HCT116 (cell line): ENCODE measurements around the gene EEF2KMT. TPM values are rescaled to one million over a fixed set of nuclear protein-coding genes. Genes with fewer than 3 reads are reported as not detected.

Experiments used
- ATAC-seq: fragments of 200-7000 bp; cut with Tn5 transposase; 2 replicates; pipeline ENCODE4 v1.9.1; 2020; ENCODE audit warnings: mild to moderate bottlenecking, moderate library complexity
- BruUV-seq: library from RNA; stranded (reverse); fragments of 400-500 nt; replicated peaks from 2 replicates; lab custom pipeline; 2021; lab: Mats Ljungman, UMichigan
- CTCF ChIA-PET: fragments of 300-600 bp; sonication (Branson Sonifier 250); formaldehyde crosslinking; loops from one replicate; lab custom pipeline; 2021; ENCODE audit warnings: antibody characterized with exemption; lab: Charles Lee
- POLR2A ChIA-PET: fragments of 300-600, 350-600 bp; sonication (Branson Sonifier 250); formaldehyde crosslinking; loops from one replicate; lab custom pipeline; 2021; ENCODE audit warnings: antibody characterized with exemption; lab: Charles Lee
- RAD21 ChIA-PET, 2 experiments: fragments of 300-600 bp; sonication (Branson Sonifier 250); formaldehyde crosslinking; loops; one replicate each; lab custom pipeline; 2023; ENCODE audit warnings: low total read pairs in 2 of 2; ENCODE audit not compliant: uncharacterized antibody in 2 of 2, unreplicated experiment in 2 of 2, low non-redundant PET in 1 of 2; lab: Charles Lee
- DNase-seq: peaks from one replicate; pipeline ENCODE4 v3.0.0-alpha.2; 2010; ENCODE audit warnings: low read depth, low spot score
- H2AFZ ChIP-seq: fragments of 200-600 bp; shearing (Covaris generic), sonication (generic); 2 replicates; pipeline ENCODE4 v1.6.1; 2017; ENCODE audit warnings: low read depth, mixed run types, mixed read lengths, antibody characterized with exemption, low read length; ENCODE audit not compliant: poor library complexity, severe bottlenecking
- H3K27ac ChIP-seq: 2 replicates; pipeline ENCODE4 v1.5.1; 2012; ENCODE audit warnings: low read depth, low read length
- H3K27me3 ChIP-seq: fragments of 200-600 bp; sonication (generic); 2 replicates; pipeline ENCODE4 v1.6.1; 2016; ENCODE audit warnings: mixed run types, low read length, mixed read lengths; ENCODE audit not compliant: insufficient read depth
- H3K36me3 ChIP-seq, 2 experiments: fragments of 200-500 bp in 1 of 2; fragments of 200-600 bp in 1 of 2; sonication (Bioruptor generic) in 1 of 2; sonication (generic) in 1 of 2; 2 replicates each; pipeline versions ENCODE4 v1.5.1 to v1.6.1; 2014 to 2016; ENCODE audit warnings: low read length in 2 of 2, inconsistent platforms in 1 of 2, mixed read lengths in 1 of 2, mixed run types in 1 of 2; ENCODE audit not compliant: insufficient read depth in 2 of 2, control insufficient read depth in 1 of 2
- H3K4me1 ChIP-seq, 2 experiments: fragments of 200-600 bp in 1 of 2; sonication (generic) in 1 of 2; 2 replicates each; pipeline versions ENCODE4 v1.5.1 to v1.6.1; 2012 to 2017; ENCODE audit warnings: low read length in 2 of 2, inconsistent platforms in 1 of 2, mild to moderate bottlenecking in 1 of 2, mixed read lengths in 1 of 2, mixed run types in 1 of 2, moderate library complexity in 1 of 2; ENCODE audit not compliant: insufficient read depth in 2 of 2, control insufficient read depth in 1 of 2
- H3K4me2 ChIP-seq: fragments of 200-600 bp; sonication (generic); 2 replicates; pipeline ENCODE4 v1.6.1; 2017; ENCODE audit warnings: mixed run types, low read length, mixed read lengths
- H3K4me3 ChIP-seq, 2 experiments: fragments of 200-600 bp in 1 of 2; sonication (generic) in 1 of 2; replicated peaks in 1 of 2; 2 replicates each; pipeline ENCODE4 v1.5.1; 2011 to 2016; ENCODE audit warnings: low read length in 2 of 2, control low read depth in 1 of 2, low read depth in 1 of 2, mild to moderate bottlenecking in 1 of 2, mixed read lengths in 1 of 2, mixed run types in 1 of 2
- H3K79me2 ChIP-seq: fragments of 200-600 bp; sonication (generic); 2 replicates; pipeline ENCODE4 v1.6.1; 2017; ENCODE audit warnings: mild to moderate bottlenecking, mixed run types, low read length, moderate library complexity, mixed read lengths; ENCODE audit not compliant: insufficient read depth
- H3K9ac ChIP-seq: fragments of 200-600 bp; sonication (generic); 2 replicates; pipeline ENCODE4 v1.6.1; 2016; ENCODE audit warnings: low read length, mixed read lengths
- H3K9me2 ChIP-seq: fragments of 200-600 bp; sonication (generic), shearing (Covaris generic); 2 replicates; pipeline ENCODE4 v1.6.1; 2017; ENCODE audit warnings: mixed run types, mild to moderate bottlenecking, moderate library complexity; ENCODE audit not compliant: insufficient read depth
- H3K9me3 ChIP-seq, 2 experiments: fragments of 200-500 bp in 1 of 2; fragments of 200-600 bp in 1 of 2; sonication (Bioruptor generic) in 1 of 2; sonication (generic) in 1 of 2; 2 replicates each; pipeline ENCODE4 v1.6.1; 2014 to 2017; ENCODE audit warnings: low read length in 2 of 2, mixed read lengths in 2 of 2, inconsistent platforms in 1 of 2, low read depth in 1 of 2, mild to moderate bottlenecking in 1 of 2, mixed run types in 1 of 2, moderate library complexity in 1 of 2; ENCODE audit not compliant: control insufficient read depth in 1 of 2, insufficient read depth in 1 of 2
- H4K20me1 ChIP-seq: fragments of 200-600 bp; sonication (generic), shearing (Covaris generic); 2 replicates; pipeline ENCODE4 v1.6.1; 2017; ENCODE audit warnings: mixed run types, mild to moderate bottlenecking, moderate library complexity; ENCODE audit not compliant: insufficient read depth
- ATF3 ChIP-seq: IDR thresholded peaks from 2 replicates; pipeline ENCODE4 v1.6.1; 2012
- CBX3 ChIP-seq: IDR thresholded peaks from 2 replicates; pipeline ENCODE4 v1.6.1; 2012; ENCODE audit warnings: low read depth
- EGR1 ChIP-seq: IDR thresholded peaks from 2 replicates; pipeline ENCODE4 v1.6.1; 2012; ENCODE audit warnings: low read depth
- EZH2 ChIP-seq: fragments of 200-600 bp; sonication (generic); IDR thresholded peaks from 2 replicates; pipeline ENCODE4 v1.6.1; 2017; ENCODE audit warnings: antibody characterized with exemption, mixed run types
- POLR2AphosphoS5 ChIP-seq: IDR thresholded peaks from 2 replicates; pipeline ENCODE4 v1.6.1; 2011; ENCODE audit warnings: mild to moderate bottlenecking, low read depth, low read length, moderate library complexity
- SIN3A ChIP-seq: IDR thresholded peaks from 2 replicates; pipeline ENCODE4 v1.6.1; 2012; ENCODE audit warnings: low read depth
- intact Hi-C: fragments of 100-400 bp; cut with micrococcal nuclease; formaldehyde crosslinking; loops from 2 replicates; pipeline ENCODE4 v1.10.0; 2022
- total RNA-seq: library from RNA; stranded (reverse); gene quantifications from one replicate; pipeline ENCODE4 v1.2.1, GENCODE V29; 2021; ENCODE audit not compliant: unreplicated experiment
- TF ChIP-seq, protein P1 (sequence below): IDR thresholded peaks from 2 replicates; pipeline ENCODE4 v1.6.1; 2012
- TF ChIP-seq, protein P2 (sequence below): IDR thresholded peaks from 2 replicates; pipeline ENCODE4 v1.6.1; 2012; ENCODE audit warnings: low read depth

EEF2KMT gene
- total RNA-seq, 1 experiment from 2014 or later = 25.6 TPM

GRCh38 chr16:5069048-5069447, 28.5 kb downstream of the EEF2KMT start:
- H2AFZ ChIP-seq = no peak overlapping the region
- TF ChIP-seq, protein P1, sequence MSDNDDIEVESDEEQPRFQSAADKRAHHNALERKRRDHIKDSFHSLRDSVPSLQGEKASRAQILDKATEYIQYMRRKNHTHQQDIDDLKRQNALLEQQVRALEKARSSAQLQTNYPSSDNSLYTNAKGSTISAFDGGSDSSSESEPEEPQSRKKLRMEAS = no peak
- no peak for TF ChIP-seq SIN3A
- no peak for TF ChIP-seq POLR2AphosphoS5
- TF ChIP-seq EGR1 = no peak
- TF ChIP-seq CBX3 = no peak
- no peak for TF ChIP-seq EZH2
- TF ChIP-seq ATF3 = no peak
- TF ChIP-seq, protein P2, sequence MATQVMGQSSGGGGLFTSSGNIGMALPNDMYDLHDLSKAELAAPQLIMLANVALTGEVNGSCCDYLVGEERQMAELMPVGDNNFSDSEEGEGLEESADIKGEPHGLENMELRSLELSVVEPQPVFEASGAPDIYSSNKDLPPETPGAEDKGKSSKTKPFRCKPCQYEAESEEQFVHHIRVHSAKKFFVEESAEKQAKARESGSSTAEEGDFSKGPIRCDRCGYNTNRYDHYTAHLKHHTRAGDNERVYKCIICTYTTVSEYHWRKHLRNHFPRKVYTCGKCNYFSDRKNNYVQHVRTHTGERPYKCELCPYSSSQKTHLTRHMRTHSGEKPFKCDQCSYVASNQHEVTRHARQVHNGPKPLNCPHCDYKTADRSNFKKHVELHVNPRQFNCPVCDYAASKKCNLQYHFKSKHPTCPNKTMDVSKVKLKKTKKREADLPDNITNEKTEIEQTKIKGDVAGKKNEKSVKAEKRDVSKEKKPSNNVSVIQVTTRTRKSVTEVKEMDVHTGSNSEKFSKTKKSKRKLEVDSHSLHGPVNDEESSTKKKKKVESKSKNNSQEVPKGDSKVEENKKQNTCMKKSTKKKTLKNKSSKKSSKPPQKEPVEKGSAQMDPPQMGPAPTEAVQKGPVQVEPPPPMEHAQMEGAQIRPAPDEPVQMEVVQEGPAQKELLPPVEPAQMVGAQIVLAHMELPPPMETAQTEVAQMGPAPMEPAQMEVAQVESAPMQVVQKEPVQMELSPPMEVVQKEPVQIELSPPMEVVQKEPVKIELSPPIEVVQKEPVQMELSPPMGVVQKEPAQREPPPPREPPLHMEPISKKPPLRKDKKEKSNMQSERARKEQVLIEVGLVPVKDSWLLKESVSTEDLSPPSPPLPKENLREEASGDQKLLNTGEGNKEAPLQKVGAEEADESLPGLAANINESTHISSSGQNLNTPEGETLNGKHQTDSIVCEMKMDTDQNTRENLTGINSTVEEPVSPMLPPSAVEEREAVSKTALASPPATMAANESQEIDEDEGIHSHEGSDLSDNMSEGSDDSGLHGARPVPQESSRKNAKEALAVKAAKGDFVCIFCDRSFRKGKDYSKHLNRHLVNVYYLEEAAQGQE = no peak
- H3K4me3 ChIP-seq = no peak overlapping the region
- no peaks in the 10 kb centered on the region for H4K20me1 ChIP-seq
- intact Hi-C loops = no loop called here
- no peak overlapping the region for H3K9ac ChIP-seq
- ChIA-PET CTCF (no interaction called here), POLR2A (no interaction called here), RAD21 (no interaction called here)
- no peak overlapping the region for H3K4me2 ChIP-seq
- H3K9me2 ChIP-seq = no peaks in the 10 kb centered on the region
- no peak overlapping the region for H3K27ac ChIP-seq
- H3K27me3 ChIP-seq = peaks cover 14% of the 10 kb centered on the region; the same call in 1 of the 2 replicates
- no peaks in the 10 kb centered on the region for H3K9me3 ChIP-seq
- DNase-seq (no peak), ATAC-seq (no peak)
- peaks cover 4 to 16% of the 10 kb centered on the region in 2 experiments; a peak in 3 of 4 replicates for H3K4me1 ChIP-seq
- peaks cover 19% of the 10 kb centered on the region for H3K79me2 ChIP-seq
- peaks cover 0 to 5% of the 10 kb centered on the region in 2 experiments; a peak in 1 of 4 replicates for H3K36me3 ChIP-seq
- BruUV-seq = no TSS peak
